ENCODE data around the gene CHST12. TPM values are rescaled to one million over a fixed set of nuclear protein-coding genes. Genes with fewer than 3 reads are reported as not detected.

CHST12 gene
- total and polyA plus RNA-seq, 12 donors = 2.5 to 31.2 (median 19.4) TPM

DNA sequence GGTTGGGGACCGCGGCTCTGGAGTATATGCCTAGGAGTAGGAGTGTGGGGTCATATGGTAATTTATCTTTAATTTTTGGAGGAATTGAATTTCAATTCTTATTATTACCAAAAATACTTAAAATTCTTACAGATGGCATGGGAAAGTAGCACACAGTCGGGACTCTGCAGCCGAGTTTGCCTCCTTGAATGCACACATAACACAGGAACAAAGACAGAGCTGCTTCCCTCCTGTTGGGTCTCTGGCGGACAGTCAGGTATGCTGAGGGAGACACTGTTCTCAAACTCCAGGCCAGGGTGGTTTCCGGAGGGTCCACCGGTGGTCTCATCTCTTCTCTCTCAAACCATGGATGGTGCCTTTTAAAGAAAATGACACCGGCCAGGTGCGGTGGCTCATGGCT is 40.1 kb downstream of the CHST12 start:
- no peak for TF ChIP-seq POLR2A (IDR thresholded peaks at IDR 0.05)
- TF ChIP-seq, protein P1, sequence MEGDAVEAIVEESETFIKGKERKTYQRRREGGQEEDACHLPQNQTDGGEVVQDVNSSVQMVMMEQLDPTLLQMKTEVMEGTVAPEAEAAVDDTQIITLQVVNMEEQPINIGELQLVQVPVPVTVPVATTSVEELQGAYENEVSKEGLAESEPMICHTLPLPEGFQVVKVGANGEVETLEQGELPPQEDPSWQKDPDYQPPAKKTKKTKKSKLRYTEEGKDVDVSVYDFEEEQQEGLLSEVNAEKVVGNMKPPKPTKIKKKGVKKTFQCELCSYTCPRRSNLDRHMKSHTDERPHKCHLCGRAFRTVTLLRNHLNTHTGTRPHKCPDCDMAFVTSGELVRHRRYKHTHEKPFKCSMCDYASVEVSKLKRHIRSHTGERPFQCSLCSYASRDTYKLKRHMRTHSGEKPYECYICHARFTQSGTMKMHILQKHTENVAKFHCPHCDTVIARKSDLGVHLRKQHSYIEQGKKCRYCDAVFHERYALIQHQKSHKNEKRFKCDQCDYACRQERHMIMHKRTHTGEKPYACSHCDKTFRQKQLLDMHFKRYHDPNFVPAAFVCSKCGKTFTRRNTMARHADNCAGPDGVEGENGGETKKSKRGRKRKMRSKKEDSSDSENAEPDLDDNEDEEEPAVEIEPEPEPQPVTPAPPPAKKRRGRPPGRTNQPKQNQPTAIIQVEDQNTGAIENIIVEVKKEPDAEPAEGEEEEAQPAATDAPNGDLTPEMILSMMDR (IDR thresholded peaks at IDR 0.05) = no peak
- 92 to 98% (median 97%) methylated on average over 9 of the region's 9 CpGs for WGBS, 4 donors
- no peaks in the 10 kb centered on the region for H3K36me3 ChIP-seq (replicated peaks in 1 of 2)

DNA sequence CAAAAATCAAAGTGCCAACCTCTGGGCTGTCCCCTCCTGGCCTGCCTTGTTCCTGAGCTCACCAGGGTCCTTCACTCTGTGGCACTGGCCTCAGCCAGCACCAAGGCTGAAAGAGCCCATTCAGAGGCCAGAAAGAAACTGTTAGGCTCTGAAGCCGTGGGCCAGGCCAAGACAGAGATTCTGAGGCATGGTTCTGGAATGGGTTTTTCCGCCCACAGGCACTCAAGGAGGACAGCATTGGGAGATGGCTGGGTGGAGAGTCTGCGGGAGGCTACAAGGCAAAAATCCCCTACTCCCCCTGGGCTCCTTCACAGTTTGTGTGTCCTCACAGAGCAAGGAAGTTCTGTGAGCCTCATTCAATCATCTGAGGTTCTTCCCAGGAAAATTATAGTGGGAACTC is 41.1 kb downstream of the CHST12 start:
- no peak for DNase-seq
- no peak overlapping the region for H3K4me3 ChIP-seq
- WGBS, 4 donors = 70 to 97% (median 90%) methylated on average over 2 to 3 of the region's 3 CpGs
- intact Hi-C loops (cut with DNase I) = no loop called here
- no peaks in the 10 kb centered on the region for H3K9me3 ChIP-seq (replicated peaks in 1 of 3)
- H3K36me3 ChIP-seq (replicated peaks in 1 of 2) = no peaks in the 10 kb centered on the region
- TF ChIP-seq, protein P1 (IDR thresholded peaks at IDR 0.05) = no peak
- no peak for TF ChIP-seq POLR2A (IDR thresholded peaks at IDR 0.05)
- H3K27ac ChIP-seq = no peak overlapping the region
- H3K4me1 ChIP-seq (replicated peaks in 1 of 2) = no peaks in the 10 kb centered on the region
- H3K27me3 ChIP-seq = no peaks in the 10 kb centered on the region

More for the DNA sequence above, 40.1 kb downstream of the CHST12 start:
- H3K9me3 ChIP-seq (replicated peaks in 1 of 3) = no peaks in the 10 kb centered on the region
- no peaks in the 10 kb centered on the region for H3K27me3 ChIP-seq
- no peak overlapping the region for H3K4me3 ChIP-seq
- no peaks in the 10 kb centered on the region for H3K4me1 ChIP-seq (replicated peaks in 1 of 2)
- no peak overlapping the region for H3K27ac ChIP-seq
- intact Hi-C loops (cut with DNase I) = no loop called here
- no peak for DNase-seq

DNA sequence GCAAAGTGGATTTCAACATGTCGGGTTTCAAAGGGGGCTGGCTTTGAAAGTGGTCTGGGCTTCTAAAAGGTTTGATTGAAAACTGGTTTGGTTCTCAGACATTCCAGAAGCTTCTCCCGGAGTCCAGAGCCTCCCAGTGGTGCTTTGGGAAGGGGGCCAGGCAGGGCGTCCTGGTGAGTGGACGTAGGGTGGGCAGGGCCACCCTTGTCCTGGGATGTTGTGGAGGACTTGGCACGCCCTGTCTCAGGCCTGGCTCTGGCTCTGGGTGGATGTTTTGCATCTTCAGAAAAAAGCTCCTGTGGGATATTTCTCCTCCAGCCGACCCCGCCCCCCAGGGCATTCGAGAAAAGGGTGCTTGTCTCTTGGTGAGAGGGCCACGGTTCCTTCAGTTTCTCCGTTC is 41.6 kb downstream of the CHST12 start:
- Histone ChIP-seq H3K4me3 (no peak overlapping the region), H3K4me1 (replicated peaks in 1 of 2) (no peaks in the 10 kb centered on the region), H3K27ac (peak overlapping the region in 1 of 5 donors; percentile 21), H3K9me3 (replicated peaks in 1 of 3) (no peaks in the 10 kb centered on the region), H3K27me3 (no peaks in the 10 kb centered on the region), H3K36me3 (replicated peaks in 1 of 2) (no peaks in the 10 kb centered on the region)
- intact Hi-C loops (cut with DNase I) = no loop called here
- DNase-seq = no peak
- WGBS, 4 donors = 87 to 93% (median 91%) methylated on average over 6 to 10 of the region's 10 CpGs
- TF ChIP-seq, protein P1 (IDR thresholded peaks at IDR 0.05) = no peak
- TF ChIP-seq POLR2A (IDR thresholded peaks at IDR 0.05) = no peak

DNA sequence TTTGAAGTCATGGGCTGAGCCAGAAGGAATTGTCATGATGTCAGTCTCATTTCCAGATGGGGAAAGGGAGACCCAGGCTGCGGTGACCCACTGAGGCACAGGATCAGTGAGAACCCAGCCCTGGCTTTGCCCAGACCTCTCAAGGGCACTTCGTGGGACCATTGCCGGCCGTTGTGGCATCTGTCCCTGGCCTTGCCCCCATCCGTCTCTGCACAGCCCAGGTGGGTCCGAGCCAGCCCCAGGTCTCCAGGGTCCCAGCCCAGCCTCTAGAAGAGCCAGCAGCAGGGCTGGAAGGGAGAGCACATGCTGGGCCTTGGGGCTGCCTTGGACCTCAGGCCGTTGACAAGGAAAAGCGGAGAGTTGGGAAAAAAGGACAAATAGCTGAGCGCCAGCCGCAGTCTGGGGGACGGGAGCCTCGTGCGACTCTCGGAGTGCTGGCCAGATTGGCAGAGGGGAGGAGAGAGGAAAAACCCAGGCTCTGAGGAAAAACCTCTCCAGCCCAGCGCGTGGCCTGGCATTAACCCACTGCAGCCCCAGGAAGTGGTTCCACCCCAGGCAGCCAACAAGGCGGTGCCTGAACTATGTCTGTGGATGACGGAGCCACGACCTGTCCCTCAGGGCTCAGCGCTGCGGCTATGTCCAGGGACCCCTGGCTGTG is 42.6 kb downstream of the CHST12 start:
- H3K9me3 ChIP-seq (replicated peaks in 1 of 3) = no peaks in the 10 kb centered on the region
- WGBS, 4 donors = 83 to 96% (median 89%) methylated on average over 16 to 21 of the region's 21 CpGs
- H3K27me3 ChIP-seq = no peaks in the 10 kb centered on the region
- H3K27ac ChIP-seq = no peak overlapping the region
- no peak overlapping the region for H3K4me3 ChIP-seq
- no peaks in the 10 kb centered on the region for H3K36me3 ChIP-seq (replicated peaks in 1 of 2)
- DNase-seq = no peak
- no peak for TF ChIP-seq POLR2A (IDR thresholded peaks at IDR 0.05)
- TF ChIP-seq, protein P1 (IDR thresholded peaks at IDR 0.05) = no peak
- H3K4me1 ChIP-seq (replicated peaks in 1 of 2) = peaks cover 0 to under 1% of the 10 kb centered on the region in 2 donors
- intact Hi-C loops (cut with DNase I) = no loop called here

All from adrenal gland (tissue), 12 donors.